GM12875 (cell line): Measurements from ENCODE around the gene SCRN1.

Experiments
- H3K4me3 ChIP-seq: one replicate; pipeline ENCODE4 v1.5.1; 2011; ENCODE audit warnings: low read depth, low read length, control low read depth
- CTCF ChIP-seq: IDR thresholded peaks from 2 replicates; pipeline ENCODE4 v1.5.1; 2011; ENCODE audit warnings: low read depth, mild to moderate bottlenecking, control low read depth, inconsistent platforms, low read length, moderate library complexity, borderline replicate concordance; ENCODE audit not compliant: insufficient read depth

SCRN1 gene

DNA sequence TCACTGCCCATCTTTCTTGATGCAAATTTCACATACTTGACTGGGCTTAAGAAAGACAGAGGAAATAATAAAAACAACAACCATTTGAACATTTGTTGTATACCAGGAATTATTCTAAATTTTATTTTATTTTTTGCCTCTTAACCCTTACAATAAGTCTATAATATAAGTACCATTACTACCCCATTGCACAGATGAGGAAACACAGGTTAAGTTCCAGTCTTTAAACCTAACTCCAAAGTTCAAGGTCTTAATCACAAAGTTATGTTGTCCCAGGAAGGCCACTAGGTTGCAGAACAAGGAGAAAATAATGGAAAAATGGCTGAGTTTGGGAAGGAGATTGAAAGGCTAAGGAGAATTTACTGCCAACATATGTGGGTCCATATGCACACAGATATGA is 33.4 kb upstream of the SCRN1 start:
- H3K4me3 ChIP-seq = no peak overlapping the region
- TF ChIP-seq CTCF = no peak

- no peak overlapping the region for H3K4me3 ChIP-seq
These were observed 30.9 kb upstream of the SCRN1 start for GRCh38 chr7:30020535-30020934.

DNA sequence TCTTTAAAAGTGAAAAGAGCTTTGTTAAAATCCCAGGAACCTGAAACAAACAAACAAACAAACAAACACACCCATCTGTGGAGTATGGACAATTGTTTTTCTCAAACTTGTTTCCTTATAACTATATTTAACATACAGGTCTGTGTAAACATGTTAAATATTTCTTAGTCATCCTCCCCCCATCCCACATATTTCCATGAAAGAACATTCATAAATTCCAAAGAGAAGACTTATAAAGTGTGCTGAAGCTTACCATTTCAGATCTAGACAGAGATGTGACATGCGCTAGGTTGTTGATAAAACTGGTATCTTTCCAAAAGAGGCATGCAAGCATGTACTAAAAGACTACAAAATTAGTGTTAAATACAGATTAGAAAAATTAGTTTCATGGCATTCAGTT is 30.4 kb upstream of the SCRN1 start:
- no peak overlapping the region for H3K4me3 ChIP-seq
- TF ChIP-seq CTCF = no peak

More at GRCh38 chr7:30020535-30020934, 30.9 kb upstream of the SCRN1 start:
- TF ChIP-seq CTCF = no peak

DNA sequence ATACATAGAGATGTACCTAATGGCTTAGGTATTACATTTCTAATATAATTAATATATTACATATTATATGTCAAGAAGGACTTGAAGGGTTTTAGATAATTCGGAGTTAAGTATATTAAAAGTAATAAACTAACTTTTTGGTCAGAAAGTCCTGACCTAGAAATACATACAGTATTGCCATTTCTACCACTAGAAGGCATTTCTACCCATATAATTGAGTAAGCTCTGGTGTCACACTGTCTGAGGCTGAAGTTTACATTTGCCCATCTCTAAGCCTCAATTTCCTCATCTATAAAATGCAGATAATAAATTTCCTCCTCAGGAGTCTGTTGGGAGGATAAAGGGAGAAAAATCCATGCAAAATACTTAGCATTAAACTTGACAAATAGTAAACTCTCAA is 29.8 kb upstream of the SCRN1 start:
- no peak for TF ChIP-seq CTCF

GRCh38 chr7:30018451-30018850 is 28.9 kb upstream of the SCRN1 start:
- TF ChIP-seq CTCF = no peak
- no peak overlapping the region for H3K4me3 ChIP-seq

More for the DNA sequence above, 29.8 kb upstream of the SCRN1 start:
- no peak overlapping the region for H3K4me3 ChIP-seq

- H3K4me3 ChIP-seq = no peak overlapping the region
- no peak for TF ChIP-seq CTCF
These were observed 23.2 kb upstream of the SCRN1 start for GRCh38 chr7:30012757-30013156.

DNA sequence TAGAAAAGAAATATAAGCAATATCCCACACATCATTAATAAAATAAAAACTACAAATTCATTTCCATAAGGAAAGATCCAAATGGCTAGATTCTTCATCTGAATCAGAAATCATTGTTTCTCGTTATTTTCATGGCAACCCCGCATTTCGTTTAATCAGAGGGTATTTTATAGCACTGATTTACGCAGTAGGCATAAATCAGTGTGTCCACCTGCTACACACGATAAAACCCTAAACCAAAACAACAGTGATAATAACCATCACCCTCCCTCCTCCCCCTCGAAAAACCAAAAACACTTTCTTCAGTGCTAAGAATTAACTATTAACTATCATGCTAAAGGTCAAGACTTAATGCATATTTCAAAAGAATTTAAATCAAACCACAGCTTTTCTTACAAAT is 20.4 kb upstream of the SCRN1 start:
- H3K4me3 ChIP-seq = no peak overlapping the region
- no peak for TF ChIP-seq CTCF
